GM23338 (cell line): ENCODE results near the gene MBLAC1. TPM values are rescaled to one million over a fixed set of nuclear protein-coding genes. Genes with fewer than 3 reads are reported as not detected.
A peak's percentile ranks its signal among the peaks of the same experiment; 100 is the strongest.

ENCODE experiments used
- ATAC-seq: fragments of 200-7000 bp; cut with Tn5 transposase; 3 replicates; pipeline ENCODE4 v1.9.1; 2020
- DNase-seq: peaks from one replicate; pipeline ENCODE4 v3.0.0-alpha.2; 2015; ENCODE audit warnings: low spot score
- H2AFZ ChIP-seq: fragments of 200-600 bp; sonication (generic); 2 replicates; pipeline ENCODE4 v1.8.0; 2016; ENCODE audit warnings: antibody characterized with exemption, mild to moderate bottlenecking, moderate library complexity
- H3F3A ChIP-seq: fragments of 200-600 bp; sonication (generic); replicated peaks from 2 replicates; pipeline ENCODE4 v1.8.0; 2017; ENCODE audit warnings: antibody characterized with exemption, mixed run types, low read depth
- H3K27ac ChIP-seq: fragments of 200-600 bp; sonication (generic); 2 replicates; pipeline ENCODE4 v1.6.1; 2016; ENCODE audit warnings: low read depth
- H3K27me3 ChIP-seq: fragments of 200-600 bp; sonication (generic); 2 replicates; pipeline ENCODE4 v1.8.0; 2016; ENCODE audit warnings: mild to moderate bottlenecking, mixed run types, moderate library complexity; ENCODE audit not compliant: insufficient read depth
- H3K36me3 ChIP-seq: fragments of 200-600 bp; sonication (generic); 2 replicates; pipeline ENCODE4 v1.8.0; 2016; ENCODE audit warnings: mild to moderate bottlenecking; ENCODE audit not compliant: insufficient read depth
- H3K4me1 ChIP-seq: fragments of 200-600 bp; sonication (generic); 2 replicates; pipeline ENCODE4 v1.8.0; 2016; ENCODE audit warnings: mild to moderate bottlenecking, moderate library complexity; ENCODE audit not compliant: insufficient read depth
- H3K4me2 ChIP-seq: fragments of 200-600 bp; sonication (generic); 2 replicates; pipeline ENCODE4 v1.7.1; 2017; ENCODE audit warnings: mixed run types
- H3K4me3 ChIP-seq: fragments of 200-600 bp; sonication (generic); 2 replicates; pipeline ENCODE4 v1.6.1; 2016; ENCODE audit warnings: mixed run types
- H3K79me2 ChIP-seq: fragments of 200-600 bp; sonication (generic); replicated peaks from 2 replicates; pipeline ENCODE4 v1.8.0; 2017; ENCODE audit warnings: mild to moderate bottlenecking; ENCODE audit not compliant: insufficient read depth
- H3K9me2 ChIP-seq: fragments of 200-600 bp; sonication (generic); 2 replicates; pipeline ENCODE4 v1.8.0; 2017; ENCODE audit not compliant: insufficient read depth
- H4K20me1 ChIP-seq: fragments of 200-600 bp; sonication (generic); replicated peaks from 2 replicates; pipeline ENCODE4 v1.8.0; 2017; ENCODE audit warnings: mild to moderate bottlenecking; ENCODE audit not compliant: insufficient read depth
- H3K27ac Mint-ChIP-seq: 2 replicates; pipeline ENCODE4 v1.8.0; 2020; ENCODE audit warnings: inconsistent platforms, mild to moderate bottlenecking, moderate library complexity, mixed read lengths
- H3K27me3 Mint-ChIP-seq: 3 replicates; pipeline ENCODE4 v1.8.0; 2022; ENCODE audit warnings: low read depth, mild to moderate bottlenecking, moderate library complexity, mixed read lengths, inconsistent platforms; ENCODE audit not compliant: insufficient read depth, poor library complexity
- H3K36me3 Mint-ChIP-seq: 3 replicates; pipeline ENCODE4 v1.8.0; 2021; ENCODE audit warnings: low read depth, mild to moderate bottlenecking, inconsistent platforms, moderate library complexity, mixed read lengths
- H3K4me1 Mint-ChIP-seq: 3 replicates; pipeline ENCODE4 v1.8.0; 2020; ENCODE audit warnings: mild to moderate bottlenecking, inconsistent platforms, mixed read lengths
- H3K4me3 Mint-ChIP-seq: 3 replicates; pipeline ENCODE4 v1.8.0; 2021; ENCODE audit warnings: moderate library complexity, mild to moderate bottlenecking, inconsistent platforms, mixed read lengths
- H3K9me3 Mint-ChIP-seq: 3 replicates; pipeline ENCODE4 v1.8.0; 2020; ENCODE audit warnings: moderate library complexity, mild to moderate bottlenecking, inconsistent platforms, mixed read lengths
- CREB1 ChIP-seq: fragments of 250-450 bp; sonication (Bioruptor Pico); IDR thresholded peaks from 2 replicates; pipeline ENCODE4 v1.5.0; 2020; ENCODE audit warnings: low read depth, mild to moderate bottlenecking, moderate library complexity
- CTCF ChIP-seq, 2 experiments: fragments of 200-600 bp in 1 of 2; sonication (generic) in 1 of 2; conservative IDR thresholded peaks; 2 replicates each; pipeline versions ENCODE4 v1.5.1 to v1.6.1; 2016 to 2017; ENCODE audit warnings: antibody characterized with exemption in 2 of 2, low read depth in 2 of 2, mild to moderate bottlenecking in 2 of 2, moderate library complexity in 1 of 2
- EZH2 ChIP-seq: fragments of 200-600 bp; sonication (generic); IDR thresholded peaks from one replicate; pipeline ENCODE4 v1.8.0; 2017; ENCODE audit warnings: antibody characterized with exemption, mild to moderate bottlenecking, low read depth; ENCODE audit not compliant: unreplicated experiment
- EZH2phosphoT487 ChIP-seq: fragments of 200-600 bp; sonication (generic); IDR thresholded peaks from one replicate; pipeline ENCODE4 v1.8.1; 2018; ENCODE audit warnings: antibody characterized with exemption; ENCODE audit not compliant: unreplicated experiment
- JUNB ChIP-seq: IDR thresholded peaks from one replicate; pipeline ENCODE4 v1.6.1; 2016; ENCODE audit warnings: antibody characterized with exemption; ENCODE audit not compliant: unreplicated experiment
- NANOG ChIP-seq: IDR thresholded peaks from 2 replicates; pipeline ENCODE4 v1.6.1; 2016; ENCODE audit warnings: antibody characterized with exemption, borderline replicate concordance
- POLR2AphosphoS5 ChIP-seq: IDR thresholded peaks from 2 replicates; pipeline ENCODE4 v1.6.1; 2016; ENCODE audit warnings: antibody characterized with exemption, low read depth
- STAT1 ChIP-seq: IDR thresholded peaks from one replicate; pipeline ENCODE4 v1.6.1; 2016; ENCODE audit warnings: antibody characterized with exemption; ENCODE audit not compliant: unreplicated experiment
- ZNF114 ChIP-seq: fragments of 250-450 bp; sonication (Bioruptor Pico); IDR thresholded peaks from 2 replicates; pipeline ENCODE4 v1.5.0; 2020; ENCODE audit warnings: mild to moderate bottlenecking, moderate library complexity
- ZNF331 ChIP-seq: fragments of 250-450 bp; sonication (Bioruptor Pico); IDR thresholded peaks from 2 replicates; pipeline ENCODE4 v1.5.0; 2020; ENCODE audit warnings: low read depth, mild to moderate bottlenecking, moderate library complexity
- ZNF462 ChIP-seq: fragments of 250-450 bp; sonication (Bioruptor Pico); IDR thresholded peaks from 2 replicates; pipeline ENCODE4 v1.5.0; 2020; ENCODE audit warnings: mild to moderate bottlenecking, moderate library complexity
- polyA plus RNA-seq: library from polyadenylated mRNA; unstranded; fragments of >200 nt; fragmentation: Nextera tagmentation; extraction: Ambion mirVana; gene quantifications from 2 replicates; pipeline ENCODE4 v1.2.1, GENCODE V29; 2016
- total RNA-seq: library from RNA; depleted of rRNA; stranded (reverse); fragments of >200 nt; shearing (Covaris generic); gene quantifications from 2 replicates; pipeline ENCODE4 v1.2.3, GENCODE V29; 2014
- TF ChIP-seq, protein P1 (sequence below): IDR thresholded peaks from 2 replicates; pipeline ENCODE4 v1.6.1; 2016; ENCODE audit warnings: antibody characterized with exemption
- TF ChIP-seq, protein P2 (sequence below): IDR thresholded peaks from one replicate; pipeline ENCODE4 v1.6.1; 2018; ENCODE audit warnings: antibody characterized with exemption; ENCODE audit not compliant: unreplicated experiment

Gene MBLAC1
- total and polyA plus RNA-seq, 2 experiments from 2014 or later = 2.7 to 5.7 TPM

- H3K9me3 Mint-ChIP-seq = no peaks in the 10 kb centered on the region
- H3K36me3 ChIP-seq = no peaks in the 10 kb centered on the region
- peaks cover 27% of the 10 kb centered on the region for H3K4me1 Mint-ChIP-seq
- peak overlapping the region; percentile 97 for H3K4me3 ChIP-seq
- H3K9me2 ChIP-seq = no peaks in the 10 kb centered on the region
- DNase-seq (peak; percentile 54), ATAC-seq (peak; percentile 5; the same call in 2 of the 3 replicates)
- peak overlapping the region; percentile 83 for H3K4me3 Mint-ChIP-seq
- peaks cover 4% of the 10 kb centered on the region for H4K20me1 ChIP-seq
- H3K4me1 ChIP-seq = no peaks in the 10 kb centered on the region; the same call in 1 of the 2 replicates
- H3F3A ChIP-seq = peaks cover 25% of the 10 kb centered on the region
- peak overlapping the region; percentile 84; the same call in 1 of the 2 replicates for H3K27ac Mint-ChIP-seq
- H3K79me2 ChIP-seq = no peaks in the 10 kb centered on the region
- H3K27me3 Mint-ChIP-seq = peaks cover 21% of the 10 kb centered on the region
- H3K27me3 ChIP-seq = no peaks in the 10 kb centered on the region
- peak overlapping the region; percentile 91 for H3K27ac ChIP-seq
- TF ChIP-seq ZNF331 (CRISPR knock-in tag) = no peak
- no peak for TF ChIP-seq EZH2phosphoT487
- no peak for TF ChIP-seq CREB1 (CRISPR knock-in tag)
- TF ChIP-seq EZH2 = no peak
- TF ChIP-seq NANOG = no peak
- TF ChIP-seq JUNB = no peak
- TF ChIP-seq STAT1 = no peak
- TF ChIP-seq POLR2AphosphoS5 = no peak
- TF ChIP-seq CTCF (conservative IDR thresholded peaks at IDR 0.05; ENCODE audit: low read depth in 2 of 2) = no peak
- TF ChIP-seq, protein P1, sequence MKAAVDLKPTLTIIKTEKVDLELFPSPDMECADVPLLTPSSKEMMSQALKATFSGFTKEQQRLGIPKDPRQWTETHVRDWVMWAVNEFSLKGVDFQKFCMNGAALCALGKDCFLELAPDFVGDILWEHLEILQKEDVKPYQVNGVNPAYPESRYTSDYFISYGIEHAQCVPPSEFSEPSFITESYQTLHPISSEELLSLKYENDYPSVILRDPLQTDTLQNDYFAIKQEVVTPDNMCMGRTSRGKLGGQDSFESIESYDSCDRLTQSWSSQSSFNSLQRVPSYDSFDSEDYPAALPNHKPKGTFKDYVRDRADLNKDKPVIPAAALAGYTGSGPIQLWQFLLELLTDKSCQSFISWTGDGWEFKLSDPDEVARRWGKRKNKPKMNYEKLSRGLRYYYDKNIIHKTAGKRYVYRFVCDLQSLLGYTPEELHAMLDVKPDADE = no peak
- TF ChIP-seq, protein P2, sequence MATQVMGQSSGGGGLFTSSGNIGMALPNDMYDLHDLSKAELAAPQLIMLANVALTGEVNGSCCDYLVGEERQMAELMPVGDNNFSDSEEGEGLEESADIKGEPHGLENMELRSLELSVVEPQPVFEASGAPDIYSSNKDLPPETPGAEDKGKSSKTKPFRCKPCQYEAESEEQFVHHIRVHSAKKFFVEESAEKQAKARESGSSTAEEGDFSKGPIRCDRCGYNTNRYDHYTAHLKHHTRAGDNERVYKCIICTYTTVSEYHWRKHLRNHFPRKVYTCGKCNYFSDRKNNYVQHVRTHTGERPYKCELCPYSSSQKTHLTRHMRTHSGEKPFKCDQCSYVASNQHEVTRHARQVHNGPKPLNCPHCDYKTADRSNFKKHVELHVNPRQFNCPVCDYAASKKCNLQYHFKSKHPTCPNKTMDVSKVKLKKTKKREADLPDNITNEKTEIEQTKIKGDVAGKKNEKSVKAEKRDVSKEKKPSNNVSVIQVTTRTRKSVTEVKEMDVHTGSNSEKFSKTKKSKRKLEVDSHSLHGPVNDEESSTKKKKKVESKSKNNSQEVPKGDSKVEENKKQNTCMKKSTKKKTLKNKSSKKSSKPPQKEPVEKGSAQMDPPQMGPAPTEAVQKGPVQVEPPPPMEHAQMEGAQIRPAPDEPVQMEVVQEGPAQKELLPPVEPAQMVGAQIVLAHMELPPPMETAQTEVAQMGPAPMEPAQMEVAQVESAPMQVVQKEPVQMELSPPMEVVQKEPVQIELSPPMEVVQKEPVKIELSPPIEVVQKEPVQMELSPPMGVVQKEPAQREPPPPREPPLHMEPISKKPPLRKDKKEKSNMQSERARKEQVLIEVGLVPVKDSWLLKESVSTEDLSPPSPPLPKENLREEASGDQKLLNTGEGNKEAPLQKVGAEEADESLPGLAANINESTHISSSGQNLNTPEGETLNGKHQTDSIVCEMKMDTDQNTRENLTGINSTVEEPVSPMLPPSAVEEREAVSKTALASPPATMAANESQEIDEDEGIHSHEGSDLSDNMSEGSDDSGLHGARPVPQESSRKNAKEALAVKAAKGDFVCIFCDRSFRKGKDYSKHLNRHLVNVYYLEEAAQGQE = no peak
- no peak for TF ChIP-seq ZNF114 (CRISPR knock-in tag)
- no peak for TF ChIP-seq ZNF462 (CRISPR knock-in tag)
- peaks cover 30% of the 10 kb centered on the region for H3K36me3 Mint-ChIP-seq
- peak overlapping the region; percentile 75; the same call in 1 of the 2 replicates for H2AFZ ChIP-seq
- H3K4me2 ChIP-seq = peak overlapping the region; percentile 88
Measured at GRCh38 chr7:100159099-100159623, 32.4 kb downstream of the MBLAC1 start.
